Measurements from ENCODE around the gene ESX1. TPM values are rescaled to one million over a fixed set of nuclear protein-coding genes. Genes with fewer than 3 reads are reported as not detected.

ESX1 gene
- total RNA-seq: not detected
- polyA plus RNA-seq: not detected
- long read RNA-seq, donor 1: 0 reads
- long read RNA-seq, donor 2: 0 reads
- long read RNA-seq, donor 3: 0 reads
- long read RNA-seq, donor 4: 0 reads
- long read RNA-seq, donor 5: 0 reads

DNA sequence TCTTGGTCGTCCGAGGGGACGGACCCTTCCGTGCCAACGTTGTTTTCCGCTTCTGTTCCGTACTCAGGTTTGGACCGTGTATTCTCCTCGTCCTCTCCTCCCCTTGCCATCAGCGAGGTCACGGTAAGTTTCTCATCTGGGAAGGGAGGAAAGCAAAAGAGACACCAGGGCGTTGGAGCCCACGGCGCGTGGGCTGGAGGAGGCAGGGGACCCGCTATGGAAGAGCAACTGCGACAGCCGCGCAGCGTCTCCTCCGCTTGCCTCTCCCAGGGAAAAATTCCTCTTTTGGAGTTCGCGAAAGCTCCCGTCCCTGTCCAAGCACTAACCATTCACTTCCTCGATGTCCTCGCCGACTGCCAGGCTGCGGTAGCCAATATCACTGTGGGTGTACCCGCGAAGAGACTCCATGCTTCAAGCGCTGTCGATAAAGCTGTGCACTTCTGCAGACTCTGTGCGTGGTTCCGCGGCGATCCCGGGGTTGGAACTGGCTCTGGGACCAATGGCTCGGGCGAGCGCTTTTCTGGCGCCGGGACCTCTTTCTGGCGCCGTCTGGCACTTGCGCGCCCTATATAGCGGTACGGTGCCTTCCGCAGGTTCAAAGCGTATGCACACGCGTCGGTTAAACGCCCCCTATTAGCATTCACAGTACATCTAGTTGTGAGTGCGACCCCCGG is at the start of gene ESX1:
Gene ESX1, minus strand, starts transcription at position 492 of the 674 bp plus-strand sequence. Its CDS starts 84 bp downstream, at position 408.
- ATAC-seq (ENCODE audit: insufficient read depth, low FRiP score) (no peak), DNase-seq (peak in 1 of 3 donors; percentile 1)
- H3K4me3 ChIP-seq: no peak within 1 kb of the TSS
- WGBS, 2 donors: 1 to 31% methylated on average over 46 to 56 of the region's 56 CpGs
- no peak within 1 kb of the TSS for H3K27ac ChIP-seq (ENCODE audit: low read depth in 1 of 2, low read length in 1 of 2)
- TF ChIP-seq, protein P1, sequence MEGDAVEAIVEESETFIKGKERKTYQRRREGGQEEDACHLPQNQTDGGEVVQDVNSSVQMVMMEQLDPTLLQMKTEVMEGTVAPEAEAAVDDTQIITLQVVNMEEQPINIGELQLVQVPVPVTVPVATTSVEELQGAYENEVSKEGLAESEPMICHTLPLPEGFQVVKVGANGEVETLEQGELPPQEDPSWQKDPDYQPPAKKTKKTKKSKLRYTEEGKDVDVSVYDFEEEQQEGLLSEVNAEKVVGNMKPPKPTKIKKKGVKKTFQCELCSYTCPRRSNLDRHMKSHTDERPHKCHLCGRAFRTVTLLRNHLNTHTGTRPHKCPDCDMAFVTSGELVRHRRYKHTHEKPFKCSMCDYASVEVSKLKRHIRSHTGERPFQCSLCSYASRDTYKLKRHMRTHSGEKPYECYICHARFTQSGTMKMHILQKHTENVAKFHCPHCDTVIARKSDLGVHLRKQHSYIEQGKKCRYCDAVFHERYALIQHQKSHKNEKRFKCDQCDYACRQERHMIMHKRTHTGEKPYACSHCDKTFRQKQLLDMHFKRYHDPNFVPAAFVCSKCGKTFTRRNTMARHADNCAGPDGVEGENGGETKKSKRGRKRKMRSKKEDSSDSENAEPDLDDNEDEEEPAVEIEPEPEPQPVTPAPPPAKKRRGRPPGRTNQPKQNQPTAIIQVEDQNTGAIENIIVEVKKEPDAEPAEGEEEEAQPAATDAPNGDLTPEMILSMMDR (IDR thresholded peaks at IDR 0.05; ENCODE audit: control extremely low read depth, extremely low read depth): no peak
- peaks cover 21 to 72% (median 48%) of the 10 kb centered on the region in 3 donors for H3K27me3 ChIP-seq (ENCODE audit: control insufficient read depth in 3 of 3, insufficient read depth in 3 of 3, low read length in 2 of 3)
- H3K9me3 ChIP-seq (ENCODE audit: control insufficient read depth in 4 of 4, insufficient read depth in 3 of 4, low read length in 3 of 4): peaks cover 0 to 12% (median 0%) of the 10 kb centered on the region in 4 donors
- H3K36me3 ChIP-seq (ENCODE audit: control insufficient read depth in 4 of 4, insufficient read depth in 4 of 4, low read length in 4 of 4): no peaks in the 10 kb centered on the region
- H3K4me1 ChIP-seq (ENCODE audit: control insufficient read depth in 5 of 5, insufficient read depth in 5 of 5, low read length in 5 of 5): peaks cover 0 to 5% (median 0%) of the 10 kb centered on the region in 5 donors
- H3K9ac ChIP-seq (ENCODE audit: insufficient read depth in 1 of 2, low read length in 2 of 2): no peak within 1 kb of the TSS

GRCh38 chrX:104295636-104296035 is 40.9 kb upstream of the ESX1 start:
- peak in 1 of 3 donors; percentile 4 for DNase-seq
- no peaks in the 10 kb centered on the region for H3K9me3 ChIP-seq (ENCODE audit: control insufficient read depth in 4 of 4, insufficient read depth in 3 of 4, low read length in 3 of 4)

GRCh38 chrX:104288961-104289360 is 34.2 kb upstream of the ESX1 start:
- no peak overlapping the region for H3K9ac ChIP-seq (ENCODE audit: insufficient read depth in 1 of 2, low read length in 2 of 2)
- DNase-seq (no peak), ATAC-seq (ENCODE audit: insufficient read depth, low FRiP score) (no peak)
- TF ChIP-seq, protein P1 (IDR thresholded peaks at IDR 0.05; ENCODE audit: control extremely low read depth, extremely low read depth): no peak
- no peaks in the 10 kb centered on the region for H3K4me1 ChIP-seq (ENCODE audit: control insufficient read depth in 5 of 5, insufficient read depth in 5 of 5, low read length in 5 of 5)
- no peaks in the 10 kb centered on the region for H3K36me3 ChIP-seq (ENCODE audit: control insufficient read depth in 4 of 4, insufficient read depth in 4 of 4, low read length in 4 of 4)
- H3K27me3 ChIP-seq (ENCODE audit: control insufficient read depth in 3 of 3, insufficient read depth in 3 of 3, low read length in 2 of 3): peaks cover 9 to 23% (median 10%) of the 10 kb centered on the region in 3 donors
- H3K4me3 ChIP-seq: no peak overlapping the region
- no peak overlapping the region for H3K27ac ChIP-seq (ENCODE audit: low read depth in 1 of 2, low read length in 1 of 2)
- no peaks in the 10 kb centered on the region for H3K9me3 ChIP-seq (ENCODE audit: control insufficient read depth in 4 of 4, insufficient read depth in 3 of 4, low read length in 3 of 4)
- WGBS, 2 donors: 49 to 81% methylated on average over 4 of the region's 4 CpGs

More at GRCh38 chrX:104295636-104296035, 40.9 kb upstream of the ESX1 start:
- Histone ChIP-seq H3K9ac (ENCODE audit: insufficient read depth in 1 of 2, low read length in 2 of 2) (no peak overlapping the region), H3K27ac (ENCODE audit: low read depth in 1 of 2, low read length in 1 of 2) (no peak overlapping the region), H3K4me1 (ENCODE audit: control insufficient read depth in 5 of 5, insufficient read depth in 5 of 5, low read length in 5 of 5) (no peaks in the 10 kb centered on the region), H3K36me3 (ENCODE audit: control insufficient read depth in 4 of 4, insufficient read depth in 4 of 4, low read length in 4 of 4) (no peaks in the 10 kb centered on the region), H3K27me3 (ENCODE audit: control insufficient read depth in 3 of 3, insufficient read depth in 3 of 3, low read length in 2 of 3) (peaks cover 0 to 16% (median 11%) of the 10 kb centered on the region in 3 donors), H3K4me3 (no peak overlapping the region)
- no peak for ATAC-seq (ENCODE audit: insufficient read depth, low FRiP score)
- 59 to 89% methylated on average over 1 of the region's 1 CpG for WGBS, 2 donors
- TF ChIP-seq, protein P1 (IDR thresholded peaks at IDR 0.05; ENCODE audit: control extremely low read depth, extremely low read depth): no peak
